ENCODE data around the gene OFD1.

The OFD1 gene

GRCh38 chrX:13748486-13748885, 13.9 kb downstream of the OFD1 start:
- DNase-seq: no peak
- TF ChIP-seq CTCF (IDR thresholded peaks at IDR 0.05): no peak
- Mint-ChIP-seq H3K4me1 (no peaks in the 10 kb centered on the region), H3K27me3 (ENCODE audit: low read depth, poor library complexity) (no peaks in the 10 kb centered on the region), H3K27ac (peak overlapping the region; percentile 59), H3K36me3 (ENCODE audit: low read depth) (peaks cover 36% of the 10 kb centered on the region), H3K9me3 (peaks cover 13% of the 10 kb centered on the region), H3K4me3 (no peak overlapping the region)

GRCh38 chrX:13750204-13750603, 15.7 kb downstream of the OFD1 start:
- peaks cover 36% of the 10 kb centered on the region for H3K36me3 Mint-ChIP-seq (ENCODE audit: low read depth)
- TF ChIP-seq CTCF (IDR thresholded peaks at IDR 0.05): peak; percentile 41
- H3K9me3 Mint-ChIP-seq: peaks cover 10% of the 10 kb centered on the region
- no peak for DNase-seq
- no peak overlapping the region for H3K4me3 Mint-ChIP-seq
- no peaks in the 10 kb centered on the region for H3K4me1 Mint-ChIP-seq
- no peak overlapping the region for H3K27ac Mint-ChIP-seq
- no peaks in the 10 kb centered on the region for H3K27me3 Mint-ChIP-seq (ENCODE audit: low read depth, poor library complexity)

- no peak for TF ChIP-seq CTCF (IDR thresholded peaks at IDR 0.05)
Measured at GRCh38 chrX:13750812-13751211, 16.3 kb downstream of the OFD1 start.

GRCh38 chrX:13752141-13752540, 17.6 kb downstream of the OFD1 start:
- DNase-seq: no peak
- H3K27ac Mint-ChIP-seq: no peak overlapping the region
- no peak overlapping the region for H3K4me3 Mint-ChIP-seq
- peaks cover 28% of the 10 kb centered on the region for H3K36me3 Mint-ChIP-seq (ENCODE audit: low read depth)
- peaks cover 5% of the 10 kb centered on the region for H3K9me3 Mint-ChIP-seq
- no peak for TF ChIP-seq CTCF (IDR thresholded peaks at IDR 0.05)
- H3K27me3 Mint-ChIP-seq (ENCODE audit: low read depth, poor library complexity): no peaks in the 10 kb centered on the region
- no peaks in the 10 kb centered on the region for H3K4me1 Mint-ChIP-seq

More at GRCh38 chrX:13750812-13751211, 16.3 kb downstream of the OFD1 start:
- Mint-ChIP-seq H3K4me1 (no peaks in the 10 kb centered on the region), H3K27ac (no peak overlapping the region), H3K36me3 (ENCODE audit: low read depth) (peaks cover 31% of the 10 kb centered on the region), H3K27me3 (ENCODE audit: low read depth, poor library complexity) (no peaks in the 10 kb centered on the region), H3K9me3 (peaks cover 10% of the 10 kb centered on the region), H3K4me3 (no peak overlapping the region)
- DNase-seq: no peak

- Mint-ChIP-seq H3K4me3 (no peak overlapping the region), H3K27me3 (ENCODE audit: low read depth, poor library complexity) (no peaks in the 10 kb centered on the region), H3K4me1 (no peaks in the 10 kb centered on the region), H3K36me3 (ENCODE audit: low read depth) (peaks cover 23% of the 10 kb centered on the region), H3K27ac (no peak overlapping the region), H3K9me3 (peaks cover under 1% of the 10 kb centered on the region)
- no peak for DNase-seq
- no peak for TF ChIP-seq CTCF (IDR thresholded peaks at IDR 0.05)
Measured at GRCh38 chrX:13752646-13753045, 18.1 kb downstream of the OFD1 start.

- Mint-ChIP-seq H3K36me3 (ENCODE audit: low read depth) (peaks cover 23% of the 10 kb centered on the region), H3K4me3 (no peak overlapping the region), H3K4me1 (no peaks in the 10 kb centered on the region), H3K9me3 (peaks cover 5% of the 10 kb centered on the region), H3K27ac (no peak overlapping the region), H3K27me3 (ENCODE audit: low read depth, poor library complexity) (no peaks in the 10 kb centered on the region)
- no peak for TF ChIP-seq CTCF (IDR thresholded peaks at IDR 0.05)
- no peak for DNase-seq
Measured at GRCh38 chrX:13754765-13755164, 20.2 kb downstream of the OFD1 start.
